SK-N-SH treated with all-trans-retinoic acid at 6 μM for 48 hours (cell line): Measurements from ENCODE around the gene LAIR2.

ENCODE experiments used
- ATAC-seq: fragments of 200-7000 bp; cut with Tn5 transposase; 3 replicates; pipeline ENCODE4 v1.9.1; 2020; ENCODE audit warnings: mild to moderate bottlenecking, moderate library complexity
- BACH2 ChIP-seq: fragments of 250-450 bp; sonication (Bioruptor Pico); IDR thresholded peaks from 2 replicates; pipeline ENCODE4 v1.9.0; 2021; ENCODE audit warnings: mild to moderate bottlenecking, borderline replicate concordance
- CSDC2 ChIP-seq: fragments of 250-450 bp; sonication (Bioruptor Pico); IDR thresholded peaks from 2 replicates; pipeline ENCODE4 v1.5.0; 2020; ENCODE audit warnings: mild to moderate bottlenecking, moderate library complexity
- ESRRG ChIP-seq: fragments of 250-450 bp; sonication (Bioruptor Pico); IDR thresholded peaks from 2 replicates; pipeline ENCODE4 v1.6.1; 2021; ENCODE audit warnings: mild to moderate bottlenecking
- GLIS3 ChIP-seq: fragments of 250-450 bp; sonication (Bioruptor Pico); IDR thresholded peaks from 2 replicates; pipeline ENCODE4 v1.5.0; 2020; ENCODE audit warnings: mild to moderate bottlenecking, moderate library complexity
- ISL1 ChIP-seq: fragments of 250-450 bp; sonication (Bioruptor Pico); IDR thresholded peaks from 2 replicates; pipeline ENCODE4 v2.1.2; 2022; ENCODE audit warnings: mild to moderate bottlenecking, moderate library complexity
- OSR1 ChIP-seq: fragments of 250-450 bp; sonication (Bioruptor Pico); IDR thresholded peaks from 2 replicates; pipeline ENCODE4 v1.8.0; 2022; ENCODE audit warnings: moderate library complexity, mild to moderate bottlenecking, inconsistent platforms
- RARB ChIP-seq: fragments of 250-450 bp; sonication (Bioruptor Pico); IDR thresholded peaks from 2 replicates; pipeline ENCODE4 v1.8.0; 2021; ENCODE audit warnings: mild to moderate bottlenecking, moderate library complexity
- TCF4 ChIP-seq: fragments of 250-450 bp; sonication (Bioruptor Pico); IDR thresholded peaks from 2 replicates; pipeline ENCODE4 v1.8.0; 2021; ENCODE audit warnings: mild to moderate bottlenecking, moderate library complexity, borderline replicate concordance
- TOX ChIP-seq: fragments of 250-450 bp; sonication (Bioruptor Pico); IDR thresholded peaks from 2 replicates; pipeline ENCODE4 v1.8.0; 2021; ENCODE audit warnings: mild to moderate bottlenecking, moderate library complexity, borderline replicate concordance
- ZC3H10 ChIP-seq: fragments of 250-450 bp; sonication (Bioruptor Pico); IDR thresholded peaks from 2 replicates; pipeline ENCODE4 v1.5.1; 2021; ENCODE audit warnings: mild to moderate bottlenecking, moderate library complexity
- ZFP3 ChIP-seq: fragments of 250-450 bp; sonication (Bioruptor Pico); IDR thresholded peaks from 2 replicates; pipeline ENCODE4 v1.5.0; 2020; ENCODE audit warnings: mild to moderate bottlenecking, moderate library complexity
- ZFP30 ChIP-seq: fragments of 450-650 bp; formaldehyde crosslinking; IDR thresholded peaks from 2 replicates; pipeline ENCODE4 v1.5.0; 2022; ENCODE audit warnings: mild to moderate bottlenecking, moderate library complexity
- ZNF70 ChIP-seq: fragments of 450-650 bp; formaldehyde crosslinking; IDR thresholded peaks from 2 replicates; pipeline ENCODE4 v1.5.0; 2020; ENCODE audit warnings: mild to moderate bottlenecking, moderate library complexity
- ZNF8 ChIP-seq: fragments of 450-650 bp; formaldehyde crosslinking; IDR thresholded peaks from 2 replicates; pipeline ENCODE4 v1.5.0; 2020; ENCODE audit warnings: mild to moderate bottlenecking, moderate library complexity
- TF ChIP-seq, protein P1 (sequence below): fragments of 250-450 bp; sonication (Bioruptor Pico); IDR thresholded peaks from 2 replicates; pipeline ENCODE4 v1.5.0; 2020; ENCODE audit warnings: mild to moderate bottlenecking, moderate library complexity
- TF ChIP-seq, protein P2 (sequence below): fragments of 250-450 bp; sonication (Bioruptor Pico); IDR thresholded peaks from 2 replicates; pipeline ENCODE4 v1.5.1; 2020; ENCODE audit warnings: low read depth, mild to moderate bottlenecking, moderate library complexity
- TF ChIP-seq, protein P3 (sequence below): fragments of 250-450 bp; sonication (Bioruptor Pico); IDR thresholded peaks from 2 replicates; pipeline ENCODE4 v1.5.1; 2021; ENCODE audit warnings: mild to moderate bottlenecking, moderate library complexity
- TF ChIP-seq, protein P4 (sequence below): fragments of 250-450 bp; sonication (Bioruptor Pico); IDR thresholded peaks from 2 replicates; pipeline ENCODE4 v1.8.0; 2020; ENCODE audit warnings: mild to moderate bottlenecking, moderate library complexity, borderline replicate concordance
- TF ChIP-seq, protein P5 (sequence below): fragments of 250-450 bp; sonication (Bioruptor Pico); IDR thresholded peaks from 2 replicates; pipeline ENCODE4 v1.8.0; 2021; ENCODE audit warnings: low read depth, mild to moderate bottlenecking, moderate library complexity, borderline replicate concordance

The LAIR2 gene

DNA sequence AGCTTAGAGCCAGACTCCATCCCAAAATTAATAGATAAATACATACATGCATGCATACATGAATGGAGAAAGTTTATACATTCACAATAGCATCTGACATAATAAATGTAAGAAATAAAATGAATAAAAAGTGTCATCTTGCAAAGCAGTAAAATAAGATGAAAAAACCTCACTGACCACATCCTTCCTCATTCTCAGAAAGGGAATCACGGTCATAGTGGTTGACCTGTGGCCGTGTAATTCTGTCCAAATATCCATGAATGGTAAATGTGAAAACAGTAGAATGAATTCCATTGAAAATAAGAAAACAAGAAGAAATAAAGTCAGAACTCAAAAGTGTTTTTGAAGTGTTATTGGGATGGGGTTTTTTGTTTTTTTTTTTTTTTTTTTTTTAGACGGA, 19.7 kb upstream of the LAIR2 start:
- TF ChIP-seq OSR1 (CRISPR knock-in tag) (no peak), TOX (CRISPR knock-in tag) (no peak), RARB (CRISPR knock-in tag) (no peak), ZFP30 (CRISPR knock-in tag) (no peak), ZC3H10 (CRISPR knock-in tag) (no peak), ISL1 (no peak), ZNF8 (CRISPR knock-in tag) (no peak), ZFP3 (CRISPR knock-in tag) (no peak), ESRRG (CRISPR knock-in tag) (no peak)
- TF ChIP-seq, protein P1, sequence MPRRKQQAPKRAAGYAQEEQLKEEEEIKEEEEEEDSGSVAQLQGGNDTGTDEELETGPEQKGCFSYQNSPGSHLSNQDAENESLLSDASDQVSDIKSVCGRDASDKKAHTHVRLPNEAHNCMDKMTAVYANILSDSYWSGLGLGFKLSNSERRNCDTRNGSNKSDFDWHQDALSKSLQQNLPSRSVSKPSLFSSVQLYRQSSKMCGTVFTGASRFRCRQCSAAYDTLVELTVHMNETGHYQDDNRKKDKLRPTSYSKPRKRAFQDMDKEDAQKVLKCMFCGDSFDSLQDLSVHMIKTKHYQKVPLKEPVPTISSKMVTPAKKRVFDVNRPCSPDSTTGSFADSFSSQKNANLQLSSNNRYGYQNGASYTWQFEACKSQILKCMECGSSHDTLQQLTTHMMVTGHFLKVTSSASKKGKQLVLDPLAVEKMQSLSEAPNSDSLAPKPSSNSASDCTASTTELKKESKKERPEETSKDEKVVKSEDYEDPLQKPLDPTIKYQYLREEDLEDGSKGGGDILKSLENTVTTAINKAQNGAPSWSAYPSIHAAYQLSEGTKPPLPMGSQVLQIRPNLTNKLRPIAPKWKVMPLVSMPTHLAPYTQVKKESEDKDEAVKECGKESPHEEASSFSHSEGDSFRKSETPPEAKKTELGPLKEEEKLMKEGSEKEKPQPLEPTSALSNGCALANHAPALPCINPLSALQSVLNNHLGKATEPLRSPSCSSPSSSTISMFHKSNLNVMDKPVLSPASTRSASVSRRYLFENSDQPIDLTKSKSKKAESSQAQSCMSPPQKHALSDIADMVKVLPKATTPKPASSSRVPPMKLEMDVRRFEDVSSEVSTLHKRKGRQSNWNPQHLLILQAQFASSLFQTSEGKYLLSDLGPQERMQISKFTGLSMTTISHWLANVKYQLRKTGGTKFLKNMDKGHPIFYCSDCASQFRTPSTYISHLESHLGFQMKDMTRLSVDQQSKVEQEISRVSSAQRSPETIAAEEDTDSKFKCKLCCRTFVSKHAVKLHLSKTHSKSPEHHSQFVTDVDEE (CRISPR knock-in tag): no peak
- TF ChIP-seq, protein P2, sequence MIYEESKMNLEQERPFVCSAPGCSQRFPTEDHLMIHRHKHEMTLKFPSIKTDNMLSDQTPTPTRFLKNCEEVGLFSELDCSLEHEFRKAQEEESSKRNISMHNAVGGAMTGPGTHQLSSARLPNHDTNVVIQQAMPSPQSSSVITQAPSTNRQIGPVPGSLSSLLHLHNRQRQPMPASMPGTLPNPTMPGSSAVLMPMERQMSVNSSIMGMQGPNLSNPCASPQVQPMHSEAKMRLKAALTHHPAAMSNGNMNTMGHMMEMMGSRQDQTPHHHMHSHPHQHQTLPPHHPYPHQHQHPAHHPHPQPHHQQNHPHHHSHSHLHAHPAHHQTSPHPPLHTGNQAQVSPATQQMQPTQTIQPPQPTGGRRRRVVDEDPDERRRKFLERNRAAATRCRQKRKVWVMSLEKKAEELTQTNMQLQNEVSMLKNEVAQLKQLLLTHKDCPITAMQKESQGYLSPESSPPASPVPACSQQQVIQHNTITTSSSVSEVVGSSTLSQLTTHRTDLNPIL (CRISPR knock-in tag): no peak
- TF ChIP-seq, protein P3, sequence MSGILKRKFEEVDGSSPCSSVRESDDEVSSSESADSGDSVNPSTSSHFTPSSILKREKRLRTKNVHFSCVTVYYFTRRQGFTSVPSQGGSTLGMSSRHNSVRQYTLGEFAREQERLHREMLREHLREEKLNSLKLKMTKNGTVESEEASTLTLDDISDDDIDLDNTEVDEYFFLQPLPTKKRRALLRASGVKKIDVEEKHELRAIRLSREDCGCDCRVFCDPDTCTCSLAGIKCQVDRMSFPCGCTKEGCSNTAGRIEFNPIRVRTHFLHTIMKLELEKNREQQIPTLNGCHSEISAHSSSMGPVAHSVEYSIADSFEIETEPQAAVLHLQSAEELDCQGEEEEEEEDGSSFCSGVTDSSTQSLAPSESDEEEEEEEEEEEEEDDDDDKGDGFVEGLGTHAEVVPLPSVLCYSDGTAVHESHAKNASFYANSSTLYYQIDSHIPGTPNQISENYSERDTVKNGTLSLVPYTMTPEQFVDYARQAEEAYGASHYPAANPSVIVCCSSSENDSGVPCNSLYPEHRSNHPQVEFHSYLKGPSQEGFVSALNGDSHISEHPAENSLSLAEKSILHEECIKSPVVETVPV: no peak
- TF ChIP-seq, all 23 proteins: peak for 0
- no peak for ATAC-seq

DNA sequence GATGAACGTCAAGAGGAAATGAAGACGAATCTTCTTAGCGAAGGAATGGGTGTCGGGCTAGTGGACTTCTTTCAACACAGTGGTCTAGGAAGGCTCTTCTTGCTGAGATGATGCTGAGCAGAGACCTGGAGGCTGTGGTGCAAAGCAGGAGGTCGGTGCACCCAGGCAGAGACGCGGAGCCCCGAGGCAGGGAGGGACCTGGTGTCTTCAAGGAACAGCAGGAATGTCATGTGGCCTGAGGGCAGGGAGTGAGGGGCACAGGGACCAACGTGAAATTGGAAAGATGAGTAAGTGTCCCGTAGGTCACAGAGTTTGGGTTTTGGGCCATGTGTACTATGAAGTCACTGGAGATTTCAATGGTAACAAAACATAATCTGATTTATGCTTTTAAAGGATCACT, 18.2 kb upstream of the LAIR2 start:
- TF ChIP-seq ZFP30 (CRISPR knock-in tag): no peak
- TF ChIP-seq, protein P3: no peak
- no peak for TF ChIP-seq TOX (CRISPR knock-in tag)
- no peak for TF ChIP-seq TCF4 (CRISPR knock-in tag)
- no peak for TF ChIP-seq CSDC2
- no peak for TF ChIP-seq RARB (CRISPR knock-in tag)
- no peak for TF ChIP-seq OSR1 (CRISPR knock-in tag)
- TF ChIP-seq, protein P4, sequence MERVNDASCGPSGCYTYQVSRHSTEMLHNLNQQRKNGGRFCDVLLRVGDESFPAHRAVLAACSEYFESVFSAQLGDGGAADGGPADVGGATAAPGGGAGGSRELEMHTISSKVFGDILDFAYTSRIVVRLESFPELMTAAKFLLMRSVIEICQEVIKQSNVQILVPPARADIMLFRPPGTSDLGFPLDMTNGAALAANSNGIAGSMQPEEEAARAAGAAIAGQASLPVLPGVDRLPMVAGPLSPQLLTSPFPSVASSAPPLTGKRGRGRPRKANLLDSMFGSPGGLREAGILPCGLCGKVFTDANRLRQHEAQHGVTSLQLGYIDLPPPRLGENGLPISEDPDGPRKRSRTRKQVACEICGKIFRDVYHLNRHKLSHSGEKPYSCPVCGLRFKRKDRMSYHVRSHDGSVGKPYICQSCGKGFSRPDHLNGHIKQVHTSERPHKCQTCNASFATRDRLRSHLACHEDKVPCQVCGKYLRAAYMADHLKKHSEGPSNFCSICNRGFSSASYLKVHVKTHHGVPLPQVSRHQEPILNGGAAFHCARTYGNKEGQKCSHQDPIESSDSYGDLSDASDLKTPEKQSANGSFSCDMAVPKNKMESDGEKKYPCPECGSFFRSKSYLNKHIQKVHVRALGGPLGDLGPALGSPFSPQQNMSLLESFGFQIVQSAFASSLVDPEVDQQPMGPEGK: no peak
- ATAC-seq: no peak

DNA sequence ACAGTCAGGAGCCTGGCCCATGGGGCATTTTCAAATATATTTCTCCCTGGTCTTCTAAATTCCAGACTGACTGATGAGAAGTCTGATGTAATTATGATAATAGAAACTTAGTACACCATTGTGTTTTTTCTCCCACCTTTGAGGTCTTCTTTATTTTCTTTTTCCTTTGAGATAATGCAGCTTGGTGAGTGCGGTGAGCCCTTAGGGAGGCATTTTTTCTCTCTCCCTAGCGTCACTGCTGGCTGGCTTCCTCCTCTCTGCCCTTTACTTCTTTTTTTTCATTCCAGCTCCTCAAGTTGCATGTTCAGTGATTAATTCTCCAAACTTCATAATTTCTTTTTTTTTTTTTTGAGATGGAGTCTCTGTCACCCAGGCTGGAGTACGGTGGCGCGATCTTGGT, 16.8 kb upstream of the LAIR2 start:
- ATAC-seq: no peak
- TF ChIP-seq, protein P5, sequence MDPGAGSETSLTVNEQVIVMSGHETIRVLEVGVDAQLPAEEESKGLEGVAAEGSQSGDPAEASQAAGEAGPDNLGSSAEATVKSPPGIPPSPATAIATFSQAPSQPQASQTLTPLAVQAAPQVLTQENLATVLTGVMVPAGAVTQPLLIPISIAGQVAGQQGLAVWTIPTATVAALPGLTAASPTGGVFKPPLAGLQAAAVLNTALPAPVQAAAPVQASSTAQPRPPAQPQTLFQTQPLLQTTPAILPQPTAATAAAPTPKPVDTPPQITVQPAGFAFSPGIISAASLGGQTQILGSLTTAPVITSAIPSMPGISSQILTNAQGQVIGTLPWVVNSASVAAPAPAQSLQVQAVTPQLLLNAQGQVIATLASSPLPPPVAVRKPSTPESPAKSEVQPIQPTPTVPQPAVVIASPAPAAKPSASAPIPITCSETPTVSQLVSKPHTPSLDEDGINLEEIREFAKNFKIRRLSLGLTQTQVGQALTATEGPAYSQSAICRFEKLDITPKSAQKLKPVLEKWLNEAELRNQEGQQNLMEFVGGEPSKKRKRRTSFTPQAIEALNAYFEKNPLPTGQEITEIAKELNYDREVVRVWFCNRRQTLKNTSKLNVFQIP (CRISPR knock-in tag): no peak
- TF ChIP-seq GLIS3 (CRISPR knock-in tag) (no peak), TCF4 (CRISPR knock-in tag) (no peak), BACH2 (CRISPR knock-in tag) (no peak), ZNF70 (CRISPR knock-in tag) (no peak)
- TF ChIP-seq, protein P3: no peak
- TF ChIP-seq, protein P4: no peak
